ENCODE data around the gene RPL3. TPM values are rescaled to one million over a fixed set of nuclear protein-coding genes. Genes with fewer than 3 reads are reported as not detected.
A peak's percentile ranks its signal among the peaks of the same experiment; 100 is the strongest.
"Not testable (repeated sequence)": the region's sequence is repeated elsewhere in the genome, so short reads cannot be mapped to it uniquely, and the experiment has no call there.

RPL3 gene
- 1,000 to 10,000 TPM; 2,256 to 2,974 TPM for total RNA-seq

DNA sequence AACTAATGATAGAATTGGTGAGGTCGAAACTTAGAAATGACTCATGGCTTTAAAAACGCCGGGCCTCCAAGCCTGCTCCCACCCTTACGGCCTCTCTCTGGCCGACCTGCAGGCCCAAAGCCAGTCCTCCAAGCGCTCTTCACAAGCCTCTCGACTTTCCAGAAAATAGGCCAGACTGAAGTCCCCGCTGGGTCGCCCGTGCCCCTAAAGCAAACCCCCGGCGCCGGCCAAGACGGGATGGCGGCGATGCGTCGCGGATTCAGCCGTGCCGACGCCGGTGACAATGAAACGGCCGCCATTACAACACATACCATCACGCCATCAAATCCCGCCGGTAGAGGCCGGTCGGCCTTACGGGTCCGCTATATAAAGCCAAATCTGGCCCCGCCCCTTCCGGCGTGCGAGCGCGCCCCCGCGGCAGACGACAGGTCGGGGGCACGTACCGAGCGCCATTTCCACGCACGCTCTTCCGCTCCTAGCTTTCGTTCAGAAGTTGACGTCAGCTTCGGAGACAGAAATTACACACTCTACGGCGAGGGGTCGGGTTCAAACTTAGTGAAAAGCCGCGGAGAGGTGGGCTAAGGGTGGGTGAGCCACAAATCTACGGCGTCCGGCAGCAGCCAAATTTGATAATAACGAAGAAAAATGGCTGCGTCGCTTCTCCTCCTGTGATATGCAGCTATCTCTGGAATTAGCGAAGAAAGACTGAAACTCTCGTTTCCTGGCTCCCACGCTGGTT, at the start of gene RPL3:
Gene RPL3 (minus strand): TSS at position 340 of the 739 bp plus-strand sequence. CDS start 26 bp downstream, at position 314.
- H3K27ac Mint-ChIP-seq = peak within 1 kb of the TSS; percentile 100
- no peaks in the 10 kb centered on the region for H3K27me3 Mint-ChIP-seq
- H3K36me3 Mint-ChIP-seq (ENCODE audit: low read depth) = peaks cover 58% of the 10 kb centered on the region
- peak within 1 kb of the TSS; percentile 99 for H3K4me3 Mint-ChIP-seq
- H3K9me3 Mint-ChIP-seq = no peaks in the 10 kb centered on the region
- peak; percentile 81 for ATAC-seq (replicated peaks)
- H3K4me1 Mint-ChIP-seq = peaks cover 4% of the 10 kb centered on the region

DNA sequence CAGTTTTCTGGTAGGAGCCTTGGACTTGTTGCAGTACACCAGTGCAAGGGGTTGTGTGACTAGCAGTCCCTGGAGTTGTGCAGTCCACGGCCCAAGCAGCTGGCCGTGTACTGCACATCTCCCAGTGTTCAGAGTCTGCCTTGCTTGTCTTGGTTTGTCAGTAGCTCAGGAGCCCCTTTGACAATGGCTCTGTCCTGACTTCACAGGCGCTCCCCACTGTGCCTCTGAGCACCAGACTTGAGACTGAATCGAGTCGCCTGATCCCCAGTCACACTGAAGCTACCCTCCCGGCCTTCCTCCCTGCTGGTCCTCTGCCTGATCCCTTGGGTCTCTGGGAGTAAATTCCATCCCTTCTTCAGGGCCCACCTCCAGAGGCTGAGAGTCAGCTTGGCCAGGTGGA, 49.8 kb upstream of the RPL3 start:
- Mint-ChIP-seq H3K27me3 (no peaks in the 10 kb centered on the region), H3K36me3 (ENCODE audit: low read depth) (no peaks in the 10 kb centered on the region), H3K27ac (peak overlapping the region; percentile 59), H3K9me3 (no peaks in the 10 kb centered on the region), H3K4me1 (peaks cover 10% of the 10 kb centered on the region), H3K4me3 (no peak overlapping the region)
- ATAC-seq (replicated peaks) = no peak

- ATAC-seq (replicated peaks) = no peak
- H3K4me3 Mint-ChIP-seq = no peak overlapping the region
- H3K36me3 Mint-ChIP-seq (ENCODE audit: low read depth) = no peaks in the 10 kb centered on the region
- no peaks in the 10 kb centered on the region for H3K27me3 Mint-ChIP-seq
- H3K4me1 Mint-ChIP-seq = peaks cover 10% of the 10 kb centered on the region
- no peaks in the 10 kb centered on the region for H3K9me3 Mint-ChIP-seq
- no peak overlapping the region for H3K27ac Mint-ChIP-seq
Observed at GRCh38 chr22:39368461-39368911, 49.1 kb upstream of the RPL3 start.

GRCh38 chr22:39367035-39367434, 47.6 kb upstream of the RPL3 start:
- Mint-ChIP-seq H3K4me3 (no peak overlapping the region), H3K9me3 (no peaks in the 10 kb centered on the region), H3K36me3 (ENCODE audit: low read depth) (no peaks in the 10 kb centered on the region), H3K4me1 (peaks cover 10% of the 10 kb centered on the region), H3K27ac (peak overlapping the region; percentile 4), H3K27me3 (no peaks in the 10 kb centered on the region)
- no peak for ATAC-seq (replicated peaks)

GRCh38 chr22:39365492-39365780, 46.0 kb upstream of the RPL3 start:
- no peaks in the 10 kb centered on the region for H3K27me3 Mint-ChIP-seq
- peaks cover 10% of the 10 kb centered on the region for H3K4me1 Mint-ChIP-seq
- no peak for ATAC-seq (replicated peaks)
- no peak overlapping the region for H3K4me3 Mint-ChIP-seq
- H3K27ac Mint-ChIP-seq = no peak overlapping the region
- no peaks in the 10 kb centered on the region for H3K36me3 Mint-ChIP-seq (ENCODE audit: low read depth)
- H3K9me3 Mint-ChIP-seq = no peaks in the 10 kb centered on the region

GRCh38 chr22:39364714-39365491, 45.5 kb upstream of the RPL3 start:
- no peak for ATAC-seq (replicated peaks)
- Mint-ChIP-seq H3K4me3 (no peak overlapping the region), H3K27me3 (no peaks in the 10 kb centered on the region), H3K27ac (peak overlapping the region; percentile 21), H3K9me3 (no peaks in the 10 kb centered on the region), H3K36me3 (ENCODE audit: low read depth) (no peaks in the 10 kb centered on the region), H3K4me1 (peaks cover 10% of the 10 kb centered on the region)

DNA sequence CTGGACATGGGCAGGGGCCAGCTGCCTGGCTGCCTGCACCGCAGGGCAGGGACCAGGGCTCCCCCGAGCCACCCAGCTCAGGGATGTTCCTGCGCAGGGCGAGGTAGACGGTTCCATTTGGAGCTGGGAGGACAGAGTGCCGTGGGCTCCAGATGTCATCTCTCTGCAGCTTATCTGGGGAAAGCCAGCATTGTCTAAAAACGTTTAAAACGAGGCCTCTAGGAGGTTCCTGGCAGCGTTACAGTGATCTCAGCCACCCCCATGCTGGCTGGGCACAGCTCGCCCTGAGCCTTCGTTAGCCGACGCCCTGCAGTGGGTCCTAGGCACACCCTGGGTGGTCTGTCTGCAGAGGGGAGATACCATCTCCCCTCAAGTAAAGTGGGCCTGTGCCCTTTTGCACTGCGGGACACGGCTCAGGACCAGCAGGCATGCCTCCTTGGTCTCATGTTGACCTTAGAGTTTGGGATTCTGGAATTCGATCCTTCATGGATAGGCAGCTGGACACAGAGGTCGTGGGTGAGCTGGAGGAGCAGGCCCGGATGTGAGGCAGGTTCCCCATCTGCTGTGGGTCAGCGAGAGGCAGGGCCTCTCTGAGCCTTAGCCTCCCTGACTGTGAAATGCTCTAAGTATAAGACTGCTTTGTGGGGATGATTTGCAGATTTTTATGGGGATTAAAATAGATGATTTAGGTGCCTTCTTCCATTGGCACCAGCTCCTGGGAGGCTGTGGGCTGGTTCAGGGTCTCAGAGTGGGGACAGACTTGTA, 44.5 kb upstream of the RPL3 start:
- no peak for ATAC-seq (replicated peaks)
- Mint-ChIP-seq H3K27ac (peak overlapping the region; percentile 21), H3K27me3 (no peaks in the 10 kb centered on the region), H3K4me1 (peaks cover 5% of the 10 kb centered on the region), H3K4me3 (no peak overlapping the region), H3K36me3 (ENCODE audit: low read depth) (no peaks in the 10 kb centered on the region), H3K9me3 (no peaks in the 10 kb centered on the region)

DNA sequence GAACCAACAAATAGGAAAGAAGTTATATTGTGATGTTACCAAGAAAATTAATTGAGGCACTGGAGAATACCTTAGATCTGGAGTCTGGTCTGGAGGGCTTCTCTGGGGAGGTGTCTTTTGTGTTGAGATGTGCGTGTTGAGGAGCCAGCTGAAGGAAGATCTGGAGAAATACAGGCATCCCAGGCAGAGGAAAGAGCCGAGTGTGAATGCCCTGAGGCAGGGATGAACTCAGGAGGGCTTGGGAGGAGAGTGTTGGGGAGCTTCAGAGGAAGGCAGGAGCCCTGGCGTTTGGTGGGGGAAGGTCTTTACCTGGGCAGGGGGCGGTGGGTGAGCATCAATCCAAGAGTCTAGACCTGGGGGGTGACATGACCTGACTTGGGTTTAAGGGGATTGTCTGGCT, 43.5 kb upstream of the RPL3 start:
- Mint-ChIP-seq H3K27ac (peak overlapping the region; percentile 49), H3K4me3 (no peak overlapping the region), H3K27me3 (no peaks in the 10 kb centered on the region), H3K9me3 (no peaks in the 10 kb centered on the region), H3K36me3 (ENCODE audit: low read depth) (no peaks in the 10 kb centered on the region), H3K4me1 (peaks cover 5% of the 10 kb centered on the region)
- ATAC-seq (replicated peaks) = no peak

DNA sequence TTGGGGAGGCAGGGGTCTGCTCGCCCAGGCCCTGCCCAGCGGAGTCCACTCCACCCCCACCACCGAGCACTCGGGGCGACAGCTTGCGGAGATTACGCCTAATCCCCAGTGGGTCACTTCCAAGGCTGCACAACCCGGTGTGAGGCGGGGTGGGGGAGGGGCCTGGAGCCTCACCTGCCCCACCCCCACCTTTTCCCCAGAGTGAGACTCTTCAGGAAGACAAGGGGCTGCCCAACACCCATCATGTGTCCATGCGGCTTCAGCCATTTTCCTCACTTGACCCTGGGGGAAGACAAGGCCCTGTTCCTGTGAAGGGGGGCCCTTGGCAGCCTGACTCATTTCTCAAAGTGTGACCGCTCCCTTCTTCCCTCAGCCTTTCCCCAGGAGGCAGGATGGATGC, 42.8 kb upstream of the RPL3 start:
- Mint-ChIP-seq H3K27me3 (no peaks in the 10 kb centered on the region), H3K4me3 (no peak overlapping the region), H3K9me3 (no peaks in the 10 kb centered on the region), H3K4me1 (peaks cover 5% of the 10 kb centered on the region), H3K36me3 (ENCODE audit: low read depth) (no peaks in the 10 kb centered on the region), H3K27ac (no peak overlapping the region)
- no peak for ATAC-seq (replicated peaks)

DNA sequence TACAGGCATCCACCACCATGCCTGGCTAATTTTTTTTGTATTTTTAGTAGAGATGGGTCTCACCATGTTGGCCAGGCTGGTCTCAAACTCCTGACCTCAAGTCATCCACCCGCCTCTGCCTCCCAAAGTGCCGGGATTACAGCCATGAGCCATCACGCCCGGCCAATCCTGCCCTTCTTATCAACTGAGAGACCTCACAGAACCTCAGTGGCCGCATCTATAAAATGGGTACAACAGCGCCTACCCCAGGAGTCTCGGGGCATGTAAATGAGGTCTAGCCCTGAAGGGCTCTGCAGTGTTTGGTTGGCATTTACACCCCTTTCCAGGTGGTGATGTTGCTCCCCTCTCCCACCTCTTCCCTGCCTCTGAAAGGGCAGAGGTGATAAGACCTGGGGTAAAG, 42.1 kb upstream of the RPL3 start:
- H3K36me3 Mint-ChIP-seq (ENCODE audit: low read depth) = no peaks in the 10 kb centered on the region
- no peaks in the 10 kb centered on the region for H3K9me3 Mint-ChIP-seq
- H3K27me3 Mint-ChIP-seq = no peaks in the 10 kb centered on the region
- peaks cover under 1% of the 10 kb centered on the region for H3K4me1 Mint-ChIP-seq
- H3K4me3 Mint-ChIP-seq = no peak overlapping the region
- no peak for ATAC-seq (replicated peaks)
- H3K27ac Mint-ChIP-seq = no peak overlapping the region

DNA sequence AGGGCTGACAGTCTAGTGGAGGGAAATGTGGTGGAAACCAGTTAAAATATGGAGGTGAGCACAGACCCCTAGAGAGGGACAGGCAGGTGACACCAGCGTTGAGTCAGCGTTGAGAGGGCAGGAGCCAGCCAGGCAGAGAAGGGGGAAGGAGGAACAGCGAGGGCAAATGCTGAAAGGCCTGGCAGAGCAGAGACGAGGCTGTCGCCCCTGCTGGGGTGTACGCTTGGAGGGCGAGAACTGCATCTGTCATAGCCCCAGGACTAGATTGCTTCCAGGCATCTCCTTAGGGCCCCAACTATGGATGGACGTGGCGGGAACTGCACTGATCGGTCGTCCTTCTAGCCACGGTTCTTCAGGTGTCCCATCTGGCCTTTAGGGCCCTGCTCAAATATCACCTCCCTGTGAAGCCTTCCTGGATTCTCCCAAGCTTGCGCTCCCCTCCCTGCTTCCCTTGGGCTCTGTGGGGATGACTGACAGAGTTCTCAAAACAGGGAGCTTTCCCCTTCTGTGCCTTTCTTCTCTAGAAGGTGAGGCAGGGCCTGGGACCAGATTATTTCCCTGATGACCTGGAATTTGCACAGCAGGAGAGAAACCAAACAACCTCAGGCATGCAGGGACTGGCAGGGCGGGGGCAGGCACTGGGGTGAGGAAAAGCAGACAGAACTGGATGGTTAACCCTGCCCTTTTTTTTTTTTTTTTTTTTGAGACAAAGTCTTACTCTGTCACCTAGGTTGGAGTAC, 41.4 kb upstream of the RPL3 start:
- Mint-ChIP-seq H3K27ac (no peak overlapping the region), H3K4me1 (no peaks in the 10 kb centered on the region), H3K27me3 (no peaks in the 10 kb centered on the region), H3K9me3 (no peaks in the 10 kb centered on the region), H3K36me3 (ENCODE audit: low read depth) (no peaks in the 10 kb centered on the region), H3K4me3 (no peak overlapping the region)
- no peak for ATAC-seq (replicated peaks)

DNA sequence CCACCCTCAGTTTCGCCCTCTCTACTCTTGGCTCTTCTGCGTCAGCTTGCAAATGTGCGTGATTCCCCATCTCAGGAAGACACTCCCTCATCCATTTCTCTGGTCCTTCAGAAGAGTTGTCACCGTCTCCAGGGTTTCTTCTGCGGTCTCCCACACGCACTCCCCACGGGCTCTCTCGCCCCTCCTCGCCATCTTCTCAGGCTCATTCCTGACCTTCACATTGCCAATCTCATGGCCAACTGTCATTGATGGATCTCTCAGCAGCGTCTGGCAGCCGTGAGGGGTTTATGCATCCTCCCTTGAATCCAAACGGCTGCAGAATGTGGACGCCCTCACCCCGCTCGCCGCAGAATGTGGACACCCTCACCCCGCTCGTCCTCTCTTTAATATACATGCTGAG, 40.8 kb upstream of the RPL3 start:
- no peak for ATAC-seq (replicated peaks)
- no peaks in the 10 kb centered on the region for H3K4me1 Mint-ChIP-seq
- H3K36me3 Mint-ChIP-seq (ENCODE audit: low read depth) = no peaks in the 10 kb centered on the region
- peak overlapping the region; percentile 28 for H3K27ac Mint-ChIP-seq
- no peak overlapping the region for H3K4me3 Mint-ChIP-seq
- no peaks in the 10 kb centered on the region for H3K27me3 Mint-ChIP-seq
- no peaks in the 10 kb centered on the region for H3K9me3 Mint-ChIP-seq

DNA sequence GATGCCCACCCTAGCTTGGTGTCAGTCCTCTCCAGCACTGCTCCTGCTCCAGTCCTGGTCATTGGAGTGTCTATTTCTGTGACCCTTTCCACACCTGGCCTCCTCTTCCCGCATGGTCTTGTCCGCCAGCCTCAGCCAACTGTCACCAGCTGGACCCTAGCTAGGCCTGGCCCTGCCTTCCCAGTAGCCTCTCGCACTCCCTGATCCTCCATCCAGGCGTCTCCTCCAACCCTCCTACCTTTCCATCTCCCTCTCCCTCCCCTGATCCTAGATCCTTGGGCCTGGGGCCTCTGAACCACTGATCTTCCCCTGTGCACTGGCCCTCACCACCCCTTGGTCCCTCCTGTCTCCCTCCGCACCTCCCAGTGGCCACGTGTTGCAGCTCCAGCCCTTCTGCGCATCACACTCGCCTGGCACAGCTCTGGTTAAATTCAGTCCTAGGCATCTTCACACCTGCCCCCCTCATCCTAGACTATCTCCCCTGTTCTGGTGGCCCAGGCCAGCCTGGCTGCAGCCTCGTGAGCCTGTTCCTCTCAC, 40.3 kb upstream of the RPL3 start:
- H3K27ac Mint-ChIP-seq = peak overlapping the region; percentile 28
- no peak overlapping the region for H3K4me3 Mint-ChIP-seq
- no peaks in the 10 kb centered on the region for H3K27me3 Mint-ChIP-seq
- H3K9me3 Mint-ChIP-seq = no peaks in the 10 kb centered on the region
- H3K4me1 Mint-ChIP-seq = no peaks in the 10 kb centered on the region
- ATAC-seq (replicated peaks) = no peak
- no peaks in the 10 kb centered on the region for H3K36me3 Mint-ChIP-seq (ENCODE audit: low read depth)

GRCh38 chr22:39358197-39358596, 38.8 kb upstream of the RPL3 start:
- not testable (repeated sequence) for H3K9me3 Mint-ChIP-seq; H3K27me3 Mint-ChIP-seq; H3K4me3 Mint-ChIP-seq; H3K4me1 Mint-ChIP-seq; H3K36me3 Mint-ChIP-seq (ENCODE audit: low read depth); ATAC-seq (replicated peaks); H3K27ac Mint-ChIP-seq
